ENCODE data around the gene SYCP2L.

DNA sequence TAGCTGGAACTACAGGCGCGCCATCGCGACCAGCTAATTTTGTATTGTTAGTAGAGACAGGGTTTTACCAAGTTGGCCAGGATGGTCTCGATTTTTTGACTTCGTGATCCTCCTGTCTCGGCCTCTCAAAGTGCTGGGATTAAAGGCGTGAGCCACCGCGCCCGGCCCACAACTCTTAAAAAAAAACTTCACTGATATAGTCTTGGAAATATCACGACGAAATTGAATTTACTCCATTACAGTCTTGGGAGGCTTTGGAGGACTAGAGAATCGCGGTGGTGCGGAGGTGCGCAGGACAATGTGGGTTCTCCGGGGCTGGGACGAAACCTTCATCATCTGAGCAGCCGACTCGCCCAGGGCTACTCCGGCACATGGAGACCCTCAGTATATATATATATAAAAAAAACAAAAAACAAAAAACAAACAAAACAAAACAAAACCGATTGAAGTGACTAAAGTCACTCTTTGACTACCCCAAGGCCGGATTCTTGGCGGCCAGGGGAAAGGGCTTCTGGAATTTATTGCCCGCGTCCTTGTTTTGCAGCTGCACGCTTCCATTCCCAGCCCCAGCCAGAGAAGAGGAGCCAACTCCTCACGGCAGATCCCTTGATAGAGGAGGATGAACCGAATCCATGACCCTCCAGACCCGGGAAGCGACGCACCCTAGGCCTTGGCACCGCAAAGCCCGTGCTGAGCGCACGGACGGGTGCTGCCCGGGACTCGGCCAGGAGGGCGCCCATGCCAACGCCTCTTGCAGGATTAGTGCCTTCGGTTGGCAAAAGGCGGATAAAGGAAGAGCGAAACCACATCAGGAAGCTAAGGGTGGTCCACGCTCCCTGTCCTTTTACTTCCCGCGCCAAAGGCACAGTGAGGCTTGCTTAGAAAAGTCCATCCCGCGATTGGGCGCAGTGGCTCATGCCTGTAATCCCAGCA lies 3.3 kb upstream of the SYCP2L start:
- TF ChIP-seq, protein P1, sequence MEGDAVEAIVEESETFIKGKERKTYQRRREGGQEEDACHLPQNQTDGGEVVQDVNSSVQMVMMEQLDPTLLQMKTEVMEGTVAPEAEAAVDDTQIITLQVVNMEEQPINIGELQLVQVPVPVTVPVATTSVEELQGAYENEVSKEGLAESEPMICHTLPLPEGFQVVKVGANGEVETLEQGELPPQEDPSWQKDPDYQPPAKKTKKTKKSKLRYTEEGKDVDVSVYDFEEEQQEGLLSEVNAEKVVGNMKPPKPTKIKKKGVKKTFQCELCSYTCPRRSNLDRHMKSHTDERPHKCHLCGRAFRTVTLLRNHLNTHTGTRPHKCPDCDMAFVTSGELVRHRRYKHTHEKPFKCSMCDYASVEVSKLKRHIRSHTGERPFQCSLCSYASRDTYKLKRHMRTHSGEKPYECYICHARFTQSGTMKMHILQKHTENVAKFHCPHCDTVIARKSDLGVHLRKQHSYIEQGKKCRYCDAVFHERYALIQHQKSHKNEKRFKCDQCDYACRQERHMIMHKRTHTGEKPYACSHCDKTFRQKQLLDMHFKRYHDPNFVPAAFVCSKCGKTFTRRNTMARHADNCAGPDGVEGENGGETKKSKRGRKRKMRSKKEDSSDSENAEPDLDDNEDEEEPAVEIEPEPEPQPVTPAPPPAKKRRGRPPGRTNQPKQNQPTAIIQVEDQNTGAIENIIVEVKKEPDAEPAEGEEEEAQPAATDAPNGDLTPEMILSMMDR (tag by site-specific recombination; IDR thresholded peaks at IDR 0.05): no peak
- TF ChIP-seq ZNF529 (tag by site-specific recombination; IDR thresholded peaks at IDR 0.05; ENCODE audit: insufficient replicate concordance) (no peak), KLF10 (tag by site-specific recombination; IDR thresholded peaks at IDR 0.05) (no peak), ZBTB44 (tag by site-specific recombination; IDR thresholded peaks at IDR 0.05) (no peak), ZSCAN23 (tag by site-specific recombination; IDR thresholded peaks at IDR 0.05) (no peak), SETDB1 (IDR thresholded peaks at IDR 0.05; ENCODE audit: insufficient read length, low read length) (no peak), ZBTB49 (tag by site-specific recombination; IDR thresholded peaks at IDR 0.05; ENCODE audit: low read depth) (no peak), GLI2 (tag by site-specific recombination; IDR thresholded peaks at IDR 0.05; ENCODE audit: borderline replicate concordance, low read depth) (no peak)
